Measurements from ENCODE around the gene CCDC197. TPM values are rescaled to one million over a fixed set of nuclear protein-coding genes. Genes with fewer than 3 reads are reported as not detected.

The CCDC197 gene
- total and polyA plus RNA-seq, 4 donors: not detected

- H3K27ac ChIP-seq (ENCODE audit: low read depth in 1 of 2, low read length in 1 of 2): peak overlapping the region in 1 of 2 donors; percentile 68
- WGBS, 2 donors: 94% methylated on average over 16 of the region's 16 CpGs
- ATAC-seq (ENCODE audit: insufficient read depth, low FRiP score) (no peak), DNase-seq (no peak)
- no peak for TF ChIP-seq CTCF (IDR thresholded peaks at IDR 0.05; ENCODE audit: control extremely low read depth, extremely low read depth)
- H3K4me3 ChIP-seq: no peak overlapping the region
- H3K9me3 ChIP-seq (ENCODE audit: control insufficient read depth in 4 of 4, insufficient read depth in 3 of 4, low read length in 3 of 4): no peaks in the 10 kb centered on the region
- no peaks in the 10 kb centered on the region for H3K36me3 ChIP-seq (ENCODE audit: control insufficient read depth in 4 of 4, insufficient read depth in 4 of 4, low read length in 4 of 4)
- H3K27me3 ChIP-seq (ENCODE audit: control insufficient read depth in 3 of 3, insufficient read depth in 3 of 3, low read length in 2 of 3): no peaks in the 10 kb centered on the region
- H3K9ac ChIP-seq (ENCODE audit: insufficient read depth in 1 of 2, low read length in 2 of 2): peak overlapping the region in 1 of 2 donors; percentile 8
- peaks cover 0 to 18% (median 9%) of the 10 kb centered on the region in 5 donors for H3K4me1 ChIP-seq (ENCODE audit: control insufficient read depth in 5 of 5, insufficient read depth in 5 of 5, low read length in 5 of 5)
These were observed 39.1 kb upstream of the CCDC197 start for GRCh38 chr14:93957751-93958566.

GRCh38 chr14:93958567-93959238, 38.4 kb upstream of the CCDC197 start:
- no peaks in the 10 kb centered on the region for H3K9me3 ChIP-seq (ENCODE audit: control insufficient read depth in 4 of 4, insufficient read depth in 3 of 4, low read length in 3 of 4)
- H3K4me3 ChIP-seq: no peak overlapping the region
- 88 to 92% methylated on average over 7 of the region's 7 CpGs for WGBS, 2 donors
- H3K4me1 ChIP-seq (ENCODE audit: control insufficient read depth in 5 of 5, insufficient read depth in 5 of 5, low read length in 5 of 5): peaks cover 0 to 18% (median 9%) of the 10 kb centered on the region in 5 donors
- DNase-seq (no peak), ATAC-seq (ENCODE audit: insufficient read depth, low FRiP score) (no peak)
- no peaks in the 10 kb centered on the region for H3K27me3 ChIP-seq (ENCODE audit: control insufficient read depth in 3 of 3, insufficient read depth in 3 of 3, low read length in 2 of 3)
- no peaks in the 10 kb centered on the region for H3K36me3 ChIP-seq (ENCODE audit: control insufficient read depth in 4 of 4, insufficient read depth in 4 of 4, low read length in 4 of 4)
- peak overlapping the region in 1 of 2 donors; percentile 8 for H3K9ac ChIP-seq (ENCODE audit: insufficient read depth in 1 of 2, low read length in 2 of 2)
- peak overlapping the region; percentile 23 to 68 for H3K27ac ChIP-seq (ENCODE audit: low read depth in 1 of 2, low read length in 1 of 2)
- no peak for TF ChIP-seq CTCF (IDR thresholded peaks at IDR 0.05; ENCODE audit: control extremely low read depth, extremely low read depth)

GRCh38 chr14:93959239-93960107, 37.6 kb upstream of the CCDC197 start:
- no peaks in the 10 kb centered on the region for H3K27me3 ChIP-seq (ENCODE audit: control insufficient read depth in 3 of 3, insufficient read depth in 3 of 3, low read length in 2 of 3)
- WGBS, 2 donors: 52 to 54% methylated on average over 23 of the region's 23 CpGs
- H3K4me3 ChIP-seq: no peak overlapping the region
- H3K9me3 ChIP-seq (ENCODE audit: control insufficient read depth in 4 of 4, insufficient read depth in 3 of 4, low read length in 3 of 4): no peaks in the 10 kb centered on the region
- peak; percentile 77 for ATAC-seq (ENCODE audit: insufficient read depth, low FRiP score)
- no peaks in the 10 kb centered on the region for H3K36me3 ChIP-seq (ENCODE audit: control insufficient read depth in 4 of 4, insufficient read depth in 4 of 4, low read length in 4 of 4)
- peaks cover 0 to 18% (median 9%) of the 10 kb centered on the region in 5 donors for H3K4me1 ChIP-seq (ENCODE audit: control insufficient read depth in 5 of 5, insufficient read depth in 5 of 5, low read length in 5 of 5)
- H3K9ac ChIP-seq (ENCODE audit: insufficient read depth in 1 of 2, low read length in 2 of 2): no peak overlapping the region
- DNase-seq: peak in 2 of 3 donors; percentile 21 to 37
- TF ChIP-seq CTCF (IDR thresholded peaks at IDR 0.05; ENCODE audit: control extremely low read depth, extremely low read depth): no peak
- H3K27ac ChIP-seq (ENCODE audit: low read depth in 1 of 2, low read length in 1 of 2): peak overlapping the region; percentile 32 to 68

Data from lung (tissue), 12 donors.